T follicular helper cell (primary cell): ENCODE data around the gene NSG1.
"Not testable (repeated sequence)": the region's sequence is repeated elsewhere in the genome, so short reads cannot be mapped to it uniquely, and the experiment has no call there.

Experiments
- DNase-seq: peaks from one replicate; pipeline ENCODE4 v3.0.0-alpha.2; 2020; ENCODE audit warnings: low read depth

NSG1 gene

GRCh38 chr4:4415806-4416805 is 29.2 kb downstream of the NSG1 start:
- no peak for DNase-seq

GRCh38 chr4:4416981-4417380 is 30.1 kb downstream of the NSG1 start:
- no peak for DNase-seq

- DNase-seq = no peak
Observed at GRCh38 chr4:4417886-4418285, 31.0 kb downstream of the NSG1 start.

DNA sequence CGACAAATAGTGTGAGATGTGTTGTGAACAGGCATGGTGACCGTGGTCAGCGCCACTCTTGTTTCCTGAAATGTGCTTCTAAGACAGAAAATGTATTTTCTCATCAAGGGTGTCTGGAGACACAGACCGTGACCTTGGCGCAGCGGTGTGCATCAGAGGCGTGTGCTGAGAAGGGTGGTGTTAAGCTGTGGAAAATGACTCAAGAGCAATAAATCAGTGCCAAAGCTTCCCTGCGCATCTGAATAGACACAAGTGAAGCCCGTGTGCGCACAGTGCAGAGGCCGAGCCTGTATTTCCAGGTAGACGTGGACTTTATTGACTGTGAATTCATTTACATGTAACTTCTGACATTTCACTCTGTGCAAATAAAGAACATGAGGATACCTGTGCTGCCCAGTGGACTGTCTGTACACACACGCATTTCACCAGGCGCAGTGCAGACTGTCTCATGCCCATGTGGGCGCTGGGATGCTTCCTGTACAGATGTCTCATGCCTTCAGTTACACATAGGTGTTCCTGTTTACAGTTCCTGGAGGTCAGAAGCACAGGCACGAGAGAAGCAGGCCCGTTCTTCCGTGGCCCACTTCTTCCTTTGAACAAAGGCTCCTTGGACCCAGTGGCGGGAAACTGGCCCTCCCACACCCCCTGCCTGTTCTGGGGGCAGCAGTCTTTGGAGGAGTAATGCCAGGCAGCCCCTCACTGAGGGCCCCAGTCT is 31.9 kb downstream of the NSG1 start:
- no peak for DNase-seq

DNA sequence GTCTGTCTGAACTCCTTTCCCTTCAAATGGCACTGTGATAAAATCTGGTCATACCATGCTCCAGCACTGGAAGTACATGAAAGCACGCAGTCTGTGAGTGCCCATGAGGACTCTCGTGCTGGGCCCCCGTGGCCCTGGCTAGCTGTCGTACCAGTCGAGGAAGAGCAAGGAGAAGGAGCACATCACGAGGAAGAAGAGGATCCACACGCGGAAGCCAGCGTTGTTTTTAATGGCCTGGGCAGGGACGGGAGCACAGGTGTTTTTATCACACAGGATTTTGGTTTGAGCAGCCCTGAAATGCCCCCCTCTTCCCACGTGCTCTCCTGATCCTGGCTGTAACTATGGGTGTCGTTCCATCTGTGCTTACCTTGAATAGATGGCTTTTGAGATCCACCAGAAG is 33.0 kb downstream of the NSG1 start:
- DNase-seq = no peak

DNA sequence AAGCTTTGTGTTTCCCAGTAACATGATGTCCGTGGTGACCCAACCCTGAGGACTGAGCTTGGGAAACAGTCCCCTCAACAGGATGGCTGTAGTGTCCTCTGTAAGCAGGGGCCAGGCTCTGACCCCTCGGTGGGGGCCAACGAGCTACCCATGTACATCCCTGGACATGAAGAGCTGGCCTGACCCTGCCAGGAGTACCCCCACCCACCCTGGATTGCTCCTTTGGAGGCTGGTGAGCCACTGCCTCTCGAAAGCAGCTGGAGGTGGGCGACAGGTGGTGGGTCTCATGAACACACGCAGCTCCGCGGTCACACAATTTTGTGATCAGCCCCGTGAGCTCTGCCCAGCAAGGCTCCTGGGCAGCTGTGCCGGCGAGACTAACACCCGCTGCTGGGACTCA is 33.5 kb downstream of the NSG1 start:
- no peak for DNase-seq

- no peak for DNase-seq
Observed at GRCh38 chr4:4421356-4421755, 34.5 kb downstream of the NSG1 start.

DNA sequence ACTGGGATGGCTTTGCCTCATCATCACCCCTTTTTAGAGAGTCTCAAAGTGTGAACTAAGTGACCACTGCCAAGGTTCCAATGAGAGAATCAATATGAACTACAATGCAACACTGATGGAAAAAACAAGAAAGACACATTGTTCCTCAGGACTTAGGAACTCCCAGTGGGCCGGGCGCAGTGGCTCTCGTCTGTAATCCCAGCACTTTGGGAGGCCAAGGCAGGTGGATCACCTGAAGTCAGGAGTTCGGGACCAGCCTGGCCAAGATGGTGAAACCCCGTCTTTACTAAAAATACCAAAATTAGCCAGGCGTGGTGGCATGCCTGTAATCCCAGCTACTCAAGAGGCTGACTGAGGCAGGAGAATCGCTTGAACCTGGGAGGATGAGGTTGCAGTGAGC is 35.2 kb downstream of the NSG1 start:
- not testable (repeated sequence) for DNase-seq

DNA sequence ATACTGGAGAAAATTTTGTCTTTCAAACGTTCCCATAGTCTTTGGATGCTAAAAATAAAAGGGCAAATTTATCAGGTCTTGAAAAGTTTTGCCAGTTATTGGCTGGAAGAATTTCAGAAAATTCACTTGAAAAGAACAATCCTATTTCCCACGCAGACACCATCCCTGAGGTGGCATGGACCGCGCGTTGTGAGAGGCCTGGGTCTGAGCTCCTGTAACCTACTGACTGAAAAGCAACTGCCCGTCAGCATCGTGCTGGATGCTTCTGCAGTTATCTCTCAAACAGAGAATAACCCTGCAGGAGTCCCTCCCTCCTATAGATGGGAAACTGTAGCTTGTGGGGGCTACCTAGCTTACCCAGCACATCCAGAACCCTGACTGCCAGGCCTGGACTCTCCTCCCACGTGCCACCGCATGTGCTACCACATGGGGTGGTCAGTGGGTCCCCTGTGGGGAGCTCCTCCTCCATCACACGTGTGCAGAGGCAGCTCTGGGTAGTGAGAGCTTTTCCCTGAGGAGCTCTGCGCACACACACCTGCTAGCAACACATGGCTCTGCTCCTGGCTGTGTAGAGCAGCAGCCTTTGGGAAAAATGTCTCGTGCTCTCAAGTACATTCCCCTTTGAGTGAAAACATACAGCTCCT is 36.1 kb downstream of the NSG1 start:
- DNase-seq = no peak

DNA sequence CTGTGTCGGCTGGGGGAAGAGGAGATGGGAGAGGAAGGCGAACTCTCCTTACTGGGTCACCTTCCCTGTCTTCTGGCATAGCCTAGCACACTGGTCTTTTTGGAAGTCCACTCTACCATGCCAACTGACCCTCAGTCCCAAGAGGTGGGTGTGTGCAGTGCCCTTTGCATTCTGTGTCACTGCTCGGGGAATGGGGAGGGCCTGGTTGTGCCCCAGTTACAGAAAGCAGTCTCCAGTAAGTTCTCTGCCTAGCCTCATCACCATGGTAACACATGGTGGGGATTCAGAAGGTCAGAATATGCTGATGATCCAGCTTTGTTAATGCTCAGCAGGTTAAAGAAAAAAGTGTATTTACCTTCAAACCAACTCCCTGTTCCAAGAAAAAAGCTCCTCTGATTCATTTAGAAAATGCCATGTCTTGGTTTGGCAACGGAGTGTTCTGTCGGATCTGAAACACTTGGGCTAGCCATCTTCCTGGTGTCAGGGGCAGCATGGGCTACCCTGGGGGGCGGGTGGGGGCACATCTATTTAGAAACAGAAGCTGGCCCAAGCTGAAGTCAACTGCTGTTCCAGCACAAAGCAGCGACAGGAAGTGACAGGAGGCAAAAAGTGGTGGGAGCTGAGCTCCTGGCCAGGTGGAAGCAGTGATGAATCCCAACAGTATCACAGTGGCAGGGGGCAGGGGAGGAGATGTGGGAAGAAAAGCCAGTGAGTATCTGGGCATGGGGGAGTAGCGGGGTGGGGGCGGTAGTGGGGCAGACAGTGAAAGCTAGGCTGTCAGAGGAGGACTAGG is 37.0 kb downstream of the NSG1 start:
- no peak for DNase-seq

GRCh38 chr4:4424499-4425115 is 37.7 kb downstream of the NSG1 start:
- no peak for DNase-seq

DNA sequence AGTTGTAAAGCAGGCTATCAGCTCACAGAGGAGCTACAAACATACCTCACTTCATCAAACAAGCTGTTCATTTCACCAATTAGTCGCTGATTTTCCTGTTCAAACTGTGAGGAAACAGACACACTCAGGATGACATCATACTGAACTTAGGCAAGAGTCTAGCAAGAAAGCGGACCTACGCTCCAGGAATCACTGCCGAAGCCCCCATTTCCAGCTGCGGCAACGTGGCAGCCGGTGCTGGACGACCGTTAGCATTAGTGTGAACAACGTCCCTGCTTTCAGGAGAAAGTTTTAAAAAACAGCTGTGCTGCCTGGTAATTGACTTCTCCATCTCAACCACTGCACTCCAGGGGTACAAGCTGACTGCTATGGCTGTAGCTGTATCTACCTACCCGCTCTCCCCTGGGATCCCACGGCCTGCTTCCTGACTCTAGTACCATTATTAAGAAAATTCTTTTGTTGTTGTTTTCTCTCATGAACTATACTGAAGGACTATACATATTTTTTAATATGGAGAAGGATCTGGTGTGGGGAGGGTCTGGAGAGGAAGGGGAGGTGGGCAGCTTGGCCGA is 38.3 kb downstream of the NSG1 start:
- no peak for DNase-seq

DNA sequence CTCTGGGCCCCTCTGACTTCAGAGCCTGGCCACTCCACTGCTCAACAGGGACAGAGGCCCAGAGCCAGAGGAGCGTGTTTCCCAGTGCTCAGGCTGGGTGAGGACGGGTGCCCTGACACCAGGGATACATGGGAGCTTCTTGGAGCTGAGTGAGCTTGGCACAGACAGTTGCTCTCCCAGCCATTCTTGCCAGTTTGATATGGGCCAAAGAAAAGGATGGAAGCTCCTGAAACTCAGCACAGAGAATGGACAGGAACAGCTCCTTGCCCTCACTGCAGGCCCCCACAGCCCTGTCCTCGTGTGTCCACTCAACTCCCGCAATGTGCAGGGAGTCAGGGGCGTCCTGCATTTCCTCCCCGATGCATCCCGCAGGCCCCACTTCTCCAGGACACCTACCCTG is 38.8 kb downstream of the NSG1 start:
- DNase-seq = no peak

DNA sequence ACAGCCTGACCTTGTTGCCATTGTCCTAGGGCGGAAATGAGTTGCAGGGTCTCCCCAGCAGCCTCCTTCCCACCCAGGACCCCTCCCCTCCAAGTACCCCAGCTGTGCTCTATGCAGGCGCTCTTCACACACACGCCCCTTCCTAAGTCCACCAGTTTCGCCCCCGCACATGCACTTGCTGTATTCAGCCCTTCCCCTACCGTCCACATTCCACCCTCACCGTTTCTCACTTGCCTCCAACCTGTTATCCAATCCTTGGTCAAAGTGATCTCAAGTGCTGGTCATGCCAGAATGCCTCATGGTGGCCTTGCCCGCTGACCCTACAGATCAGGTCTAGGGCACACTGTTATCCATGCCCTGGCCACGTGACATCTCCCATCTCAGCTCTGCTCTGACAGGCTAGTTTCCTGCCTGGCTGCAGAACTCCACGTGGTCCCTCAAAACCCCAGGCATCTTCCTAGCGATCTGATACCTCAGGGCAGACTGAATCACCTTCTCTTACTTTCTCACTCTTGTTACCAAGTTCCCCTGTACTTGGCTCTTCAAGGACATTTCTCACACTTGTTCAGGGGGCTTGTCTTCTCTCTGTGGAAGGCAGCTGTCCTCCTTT is 39.7 kb downstream of the NSG1 start:
- DNase-seq = no peak

GRCh38 chr4:4427121-4427870 is 40.4 kb downstream of the NSG1 start:
- DNase-seq = no peak

GRCh38 chr4:4427886-4428285 is 41.0 kb downstream of the NSG1 start:
- DNase-seq = no peak

DNA sequence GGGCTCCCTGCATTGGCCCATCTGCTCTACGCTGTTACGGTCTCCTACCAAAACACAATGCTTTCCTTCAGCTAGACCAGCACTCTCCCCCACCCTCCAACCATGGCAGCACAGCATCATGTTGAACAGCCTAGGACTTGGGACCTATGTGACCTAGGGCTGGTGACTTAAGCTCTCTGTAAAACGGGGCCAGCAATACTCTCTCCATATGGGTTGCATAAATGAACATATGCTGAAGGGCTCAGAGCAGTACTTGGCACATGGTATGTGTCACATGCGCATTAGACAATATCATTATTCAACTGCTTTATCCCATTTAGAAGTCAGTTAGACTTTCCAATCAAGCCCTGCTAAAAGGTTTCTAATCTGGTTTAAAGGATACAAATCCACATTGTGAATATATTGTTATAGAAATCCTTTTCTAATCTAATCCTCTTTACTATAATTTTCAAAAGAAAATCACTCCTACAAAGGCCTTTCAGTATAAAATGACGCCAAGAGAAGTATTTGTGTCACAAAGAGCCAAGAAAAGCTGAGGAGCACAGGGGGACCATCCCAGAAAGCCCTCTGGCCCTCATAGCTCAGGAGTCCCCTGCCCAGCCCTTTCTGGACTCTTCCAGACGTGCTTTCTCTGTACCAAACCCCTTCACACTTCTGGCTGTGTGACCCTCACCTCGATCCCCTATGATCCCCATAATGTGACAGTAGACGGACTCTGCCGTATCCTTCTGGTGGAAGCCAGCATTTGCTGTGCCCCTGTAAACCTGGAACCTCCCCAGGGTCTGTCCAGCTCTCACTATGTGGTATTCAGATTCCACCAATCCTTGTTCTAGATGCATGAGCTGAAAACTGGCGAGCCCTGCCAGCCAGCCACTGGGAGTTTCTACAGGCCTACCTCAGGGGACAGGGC is 42.3 kb downstream of the NSG1 start:
- DNase-seq = no peak

GRCh38 chr4:4430492-4431195 is 43.7 kb downstream of the NSG1 start:
- no peak for DNase-seq
